GM12878 (cell line): ENCODE data around the gene OR2V1. TPM values are rescaled to one million over a fixed set of nuclear protein-coding genes. Genes with fewer than 3 reads are reported as not detected.

ENCODE experiments used
- ATAC-seq: fragments of 200-7000 bp; cut with Tn5 transposase; 3 replicates; pipeline ENCODE4 v1.9.1; 2020; ENCODE audit warnings: mild to moderate bottlenecking, moderate library complexity
- BruUV-seq: library from RNA; stranded (reverse); fragments of 400-500 nt; replicated peaks from 2 replicates; lab custom pipeline; 2021; lab: Mats Ljungman, UMichigan
- CTCF ChIA-PET: fragments of 300-600 bp; sonication (Branson Sonifier 250); formaldehyde crosslinking; extraction: SDS; loops from one replicate; lab custom pipeline; 2021; ENCODE audit warnings: inconsistent platforms; lab: Yijun Ruan, JAX
- POLR2A ChIA-PET: fragments of 350-600 bp; formaldehyde crosslinking; extraction: SDS; loops from one replicate; lab custom pipeline; 2021; ENCODE audit warnings: inconsistent platforms; lab: Charles Lee
- RAD21 ChIA-PET: fragments of 300-600 bp; sonication (Branson Sonifier 250); formaldehyde crosslinking; loops from one replicate; lab custom pipeline; 2023; ENCODE audit warnings: antibody characterized with exemption; ENCODE audit not compliant: unreplicated experiment; lab: Charles Lee
- SMC1A ChIA-PET: fragments of 300-600 bp; sonication (Branson Sonifier 250); formaldehyde crosslinking; loops from one replicate; lab custom pipeline; 2023; ENCODE audit not compliant: unreplicated experiment, uncharacterized antibody; lab: Charles Lee
- DNase-seq: peaks from one replicate; pipeline ENCODE4 v3.0.0-alpha.2; 2011; ENCODE audit warnings: low read depth, low spot score
- FAIRE-seq: peaks from 3 replicates; lab custom pipeline; 2011; peaks lifted over from hg19 to GRCh38; lab: Jason Lieb, UNC
- H2AFZ ChIP-seq: 2 replicates; pipeline ENCODE4 v1.6.0; 2011; ENCODE audit warnings: low read depth, low read length, control low read depth; ENCODE audit not compliant: control insufficient read depth
- H3K27ac ChIP-seq: 2 replicates; pipeline ENCODE4 v1.5.1; 2011; ENCODE audit warnings: control low read depth; ENCODE audit not compliant: control insufficient read depth, insufficient read depth
- H3K27me3 ChIP-seq, 2 experiments: replicated peaks in 1 of 2; 2 replicates each; pipeline versions ENCODE4 v1.6.0 to v1.6.1; 2011; ENCODE audit warnings: low read length in 1 of 2; ENCODE audit not compliant: control insufficient read depth in 2 of 2, insufficient read depth in 2 of 2
- H3K36me3 ChIP-seq, 2 experiments: 2 replicates each; pipeline ENCODE4 v1.5.1; 2011; ENCODE audit warnings: low read length in 1 of 2; ENCODE audit not compliant: control insufficient read depth in 2 of 2, insufficient read depth in 2 of 2
- H3K4me1 ChIP-seq: 2 replicates; pipeline ENCODE4 v1.6.1; 2011; ENCODE audit warnings: mild to moderate bottlenecking, low read length, moderate library complexity, mixed read lengths; ENCODE audit not compliant: control insufficient read depth, insufficient read depth
- H3K4me2 ChIP-seq: 2 replicates; pipeline ENCODE4 v1.6.0; 2011; ENCODE audit warnings: control low read depth; ENCODE audit not compliant: control insufficient read depth, insufficient read depth
- H3K4me3 ChIP-seq: fragments of 200-600 bp; sonication (generic); 2 replicates; pipeline ENCODE4 v1.5.1; 2016
- H3K79me2 ChIP-seq: 2 replicates; pipeline ENCODE4 v1.6.0; 2011; ENCODE audit warnings: low read length; ENCODE audit not compliant: control insufficient read depth, insufficient read depth
- H3K9ac ChIP-seq: 2 replicates; pipeline ENCODE4 v1.8.0; 2011; ENCODE audit warnings: low read length, control low read depth, mixed read lengths; ENCODE audit not compliant: control insufficient read depth, insufficient read depth
- H3K9me3 ChIP-seq: replicated peaks from 3 replicates; pipeline ENCODE4 v1.5.1; 2011; ENCODE audit warnings: mild to moderate bottlenecking, low read length; ENCODE audit not compliant: control insufficient read depth, insufficient read depth
- H4K20me1 ChIP-seq: 2 replicates; pipeline ENCODE4 v1.6.0; 2011; ENCODE audit not compliant: control insufficient read depth, insufficient read depth
- GABPA ChIP-seq: IDR thresholded peaks from 2 replicates; pipeline ENCODE4 v1.6.1; 2014; ENCODE audit warnings: antibody characterized with exemption, low read depth, mild to moderate bottlenecking, inconsistent platforms
- LARP7 ChIP-seq: fragments of 450-650 bp; IDR thresholded peaks from 2 replicates; pipeline ENCODE4 v1.6.1; 2017; ENCODE audit warnings: mild to moderate bottlenecking
- PKNOX1 ChIP-seq: fragments of 450-650 bp; IDR thresholded peaks from 2 replicates; pipeline ENCODE4 v1.6.1; 2016; ENCODE audit warnings: mild to moderate bottlenecking
- SKIL ChIP-seq: fragments of 450-650 bp; IDR thresholded peaks from 2 replicates; pipeline ENCODE4 v1.6.1; 2017; ENCODE audit warnings: mild to moderate bottlenecking, low read depth, inconsistent platforms; ENCODE audit not compliant: poor library complexity, severe bottlenecking
- WGBS: methylation state at CpG from one replicate; pipeline ENCODE4 v1.1.6; 2016; ENCODE audit warnings: low lambda C conversion rate; ENCODE audit not compliant: insufficient replicate concordance, insufficient coverage; ENCODE audit errors: missing lambda C conversion rate; 5-methylcytosine and 5-hydroxymethylcytosine counted together
- in situ Hi-C: fragments of 300-500 bp; cut with MboI; formaldehyde crosslinking; loops from 9 replicates; pipeline ENCODE4 v1.14.3; 2018; ENCODE audit warnings: mixed read lengths
- intact Hi-C: fragments of 100-400 bp; cut with micrococcal nuclease; formaldehyde crosslinking; loops from one replicate; pipeline ENCODE4 v1.14.2; 2022; ENCODE audit not compliant: unreplicated experiment
- polyA plus RNA-seq, 11 experiments: library from polyadenylated mRNA; depleted of rRNA in 4 of 11; unstranded in 6 of 11; stranded (reverse) in 5 of 11; fragments of >200 nt; fragmentation: Nextera tagmentation in 4 of 11; fragmentation: Illumina TruSeq in 1 of 11; extraction: Ambion mirVana in 4 of 11; extraction: Trizol in 1 of 11; gene quantifications; 1 replicate in 1 of 11; 2 replicates in 10 of 11; pipeline versions ENCODE4 v1.2.1 to v1.2.3, GENCODE V29; 2011 to 2016; ENCODE audit warnings: inconsistent platforms in 2 of 11, missing spikeins in 2 of 11, low read depth in 1 of 11
- total RNA-seq, 4 experiments: library from RNA; depleted of rRNA in 3 of 4; stranded (reverse); fragments of >200 nt in 3 of 4; fragmentation: Illumina TruSeq in 1 of 4; extraction: Trizol in 1 of 4; gene quantifications; 2 replicates each; pipeline versions ENCODE4 v1.2.1 to v1.2.3, GENCODE V29; 2013 to 2021

OR2V1 gene
- total and polyA plus RNA-seq, 10 of the 15 experiments (the other 5 are each of a cell fraction or from before 2014, with no cell fraction given): 0.20 to 4.4 TPM; not detected in 8

GRCh38 chr5:181127907-181128626 is 2.9 kb downstream of the OR2V1 start:
- RAD21 ChIA-PET: no interaction called here
- WGBS: 25% methylated on average over 15 of the region's 15 CpGs
- Histone ChIP-seq H4K20me1 (no peaks in the 10 kb centered on the region), H3K4me1 (no peaks in the 10 kb centered on the region), H2AFZ (no peak overlapping the region), H3K9ac (no peak overlapping the region), H3K27me3 (peaks cover 0 to 3% of the 10 kb centered on the region in 2 experiments; a peak in 2 of 4 replicates), H3K9me3 (no peaks in the 10 kb centered on the region; the same call in 2 of the 3 replicates), H3K79me2 (no peaks in the 10 kb centered on the region), H3K4me2 (no peak overlapping the region), H3K4me3 (no peak overlapping the region), H3K36me3 (no peaks in the 10 kb centered on the region), H3K27ac (no peak overlapping the region)
- intact Hi-C loops (no loop called here), in situ Hi-C loops (no loop called here)
- CTCF ChIA-PET: interaction anchor here (0.6 to 0.9 kb wide), 2 partner anchors 10 to 40 kb away, joined by 3 read pairs; no protein-coding TSS in a partner anchor
- POLR2A ChIA-PET: interaction anchor here (0.9 to 1.3 kb wide), 2 partner anchors 9 to 14 kb away, joined by 3 read pairs; no protein-coding TSS in a partner anchor
- ATAC-seq: no peak
- SMC1A ChIA-PET: interaction anchor here (1.0 to 1.5 kb wide), 3 partner anchors 22 to 30 kb away, joined by 3 read pairs; no protein-coding TSS in a partner anchor
- BruUV-seq: no TSS peak
- peak; percentile 31; the same call in 1 of the 2 replicates for TF ChIP-seq PKNOX1
- TF ChIP-seq GABPA: no peak
- no peak for TF ChIP-seq SKIL
- TF ChIP-seq LARP7: no peak
- no peak for FAIRE-seq
- no peak for DNase-seq
